ENCODE results near the gene TENM4. TPM values are rescaled to one million over a fixed set of nuclear protein-coding genes. Genes with fewer than 3 reads are reported as not detected.

TENM4 gene
- total RNA-seq, 1 experiment from 2014 or later = 0.39 TPM

GRCh38 chr11:78669249-78669648, 771.6 kb downstream of the TENM4 start:
- ChIA-PET POLR2A (no interaction called here), CTCF (no interaction called here)
- in situ Hi-C loops (cut with HindIII; ENCODE audit: low pct_unique_long_range_greater_than_20kb, low sequenced_read_pairs) (no loop called here), intact Hi-C loops (cut with micrococcal nuclease; ENCODE audit: unreplicated experiment) (no loop called here)
- Histone ChIP-seq H3K4me1 (ENCODE audit: control insufficient read depth, insufficient read depth, low read length) (no peaks in the 10 kb centered on the region), H3K27ac (ENCODE audit: low read length) (no peak overlapping the region), H3K9me3 (ENCODE audit: control insufficient read depth, insufficient read depth, low read depth, low read length) (no peaks in the 10 kb centered on the region), H3K4me3 (ENCODE audit: low read depth in 2 of 2, low read length in 2 of 2) (no peak overlapping the region), H3K27me3 (ENCODE audit: control insufficient read depth, insufficient read depth, low read length) (no peaks in the 10 kb centered on the region), H3K36me3 (ENCODE audit: control insufficient read depth, insufficient read depth, low read length) (no peaks in the 10 kb centered on the region)
- no TSS peak for BruUV-seq (replicated peaks)
- ATAC-seq = no peak
- TF ChIP-seq SIN3A (IDR thresholded peaks at IDR 0.05; ENCODE audit: borderline replicate concordance, insufficient read depth, low read depth, low read length) (no peak), TCF7L2 (IDR thresholded peaks at IDR 0.05; ENCODE audit: low read depth, low read length) (no peak), CTCF (IDR thresholded peaks at IDR 0.05) (no peak), POLR2AphosphoS5 (IDR thresholded peaks at IDR 0.05; ENCODE audit: low read depth, low read length) (no peak), REST (IDR thresholded peaks at IDR 0.05; ENCODE audit: insufficient read depth in 1 of 2, low read depth in 2 of 2, low read length in 1 of 2) (no peak)
- no peak for DNase-seq (ENCODE audit: low read depth, low spot score)

GRCh38 chr11:78667461-78667860, 773.4 kb downstream of the TENM4 start:
- TF ChIP-seq CTCF (IDR thresholded peaks at IDR 0.05) (no peak), TCF7L2 (IDR thresholded peaks at IDR 0.05; ENCODE audit: low read depth, low read length) (no peak), POLR2AphosphoS5 (IDR thresholded peaks at IDR 0.05; ENCODE audit: low read depth, low read length) (no peak), REST (IDR thresholded peaks at IDR 0.05; ENCODE audit: insufficient read depth in 1 of 2, low read depth in 2 of 2, low read length in 1 of 2) (no peak), SIN3A (IDR thresholded peaks at IDR 0.05; ENCODE audit: borderline replicate concordance, insufficient read depth, low read depth, low read length) (no peak)
- intact Hi-C loops (cut with micrococcal nuclease; ENCODE audit: unreplicated experiment) (no loop called here), in situ Hi-C loops (cut with HindIII; ENCODE audit: low pct_unique_long_range_greater_than_20kb, low sequenced_read_pairs) (no loop called here)
- POLR2A ChIA-PET = no interaction called here
- ATAC-seq (no peak), DNase-seq (ENCODE audit: low read depth, low spot score) (no peak)
- BruUV-seq (replicated peaks) = no TSS peak
- Histone ChIP-seq H3K4me3 (ENCODE audit: low read depth in 2 of 2, low read length in 2 of 2) (no peak overlapping the region), H3K27ac (ENCODE audit: low read length) (no peak overlapping the region), H3K36me3 (ENCODE audit: control insufficient read depth, insufficient read depth, low read length) (no peaks in the 10 kb centered on the region), H3K27me3 (ENCODE audit: control insufficient read depth, insufficient read depth, low read length) (no peaks in the 10 kb centered on the region), H3K9me3 (ENCODE audit: control insufficient read depth, insufficient read depth, low read depth, low read length) (no peaks in the 10 kb centered on the region), H3K4me1 (ENCODE audit: control insufficient read depth, insufficient read depth, low read length) (no peaks in the 10 kb centered on the region)
- CTCF ChIA-PET = no interaction called here
